Upper lobe of left lung (tissue), 4 donors: ENCODE measurements around the gene SMYD3.

Source experiments
- CTCF ChIP-seq, 6 experiments: fragments of 450-650 bp in 4 of 6; fragments of 200-600 bp in 2 of 6; sonication (generic) in 2 of 6; IDR thresholded peaks; one replicate each; pipeline ENCODE4 v1.5.1; 2016 to 2019; ENCODE audit warnings: antibody characterized with exemption in 6 of 6
- EP300 ChIP-seq, 4 donors: sonication (generic); formaldehyde crosslinking; IDR thresholded peaks; one replicate each; pipeline ENCODE4 v1.5.1; 2017; ENCODE audit warnings: antibody characterized with exemption in 4 of 4, control low read depth in 2 of 4
- POLR2A ChIP-seq, 4 donors: fragments of 450-650 bp; IDR thresholded peaks; one replicate each; pipeline ENCODE4 v1.5.1; 2016 to 2017; ENCODE audit warnings: antibody characterized with exemption in 4 of 4, mild to moderate bottlenecking in 2 of 4
- POLR2AphosphoS5 ChIP-seq, 2 donors: sonication (generic); formaldehyde crosslinking; IDR thresholded peaks; one replicate each; pipeline ENCODE4 v1.5.1; 2017; ENCODE audit warnings: antibody characterized with exemption in 2 of 2

- no peak for TF ChIP-seq CTCF (IDR thresholded peaks at IDR 0.05)
- no peak for TF ChIP-seq POLR2AphosphoS5 (IDR thresholded peaks at IDR 0.05)
- TF ChIP-seq POLR2A (IDR thresholded peaks at IDR 0.05): no peak
- no peak for TF ChIP-seq EP300 (IDR thresholded peaks at IDR 0.05)
Measured at GRCh38 chr1:246311461-246311860, 195.6 kb downstream of the SMYD3 start.
